Stimulated activated CD8-positive, alpha-beta memory T cell treated with anti-CD3 and anti-CD28 coated beads, Interleukin-7, amount 100 ng/mL, for 4 hours (primary cell): Measurements from ENCODE around the gene RBKS.

ENCODE experiments used
- DNase-seq, 2 donors: peaks; one replicate each; pipeline ENCODE4 v3.0.0-alpha.2; 2020; ENCODE audit warnings: low read depth in 2 of 2

Gene RBKS

DNA sequence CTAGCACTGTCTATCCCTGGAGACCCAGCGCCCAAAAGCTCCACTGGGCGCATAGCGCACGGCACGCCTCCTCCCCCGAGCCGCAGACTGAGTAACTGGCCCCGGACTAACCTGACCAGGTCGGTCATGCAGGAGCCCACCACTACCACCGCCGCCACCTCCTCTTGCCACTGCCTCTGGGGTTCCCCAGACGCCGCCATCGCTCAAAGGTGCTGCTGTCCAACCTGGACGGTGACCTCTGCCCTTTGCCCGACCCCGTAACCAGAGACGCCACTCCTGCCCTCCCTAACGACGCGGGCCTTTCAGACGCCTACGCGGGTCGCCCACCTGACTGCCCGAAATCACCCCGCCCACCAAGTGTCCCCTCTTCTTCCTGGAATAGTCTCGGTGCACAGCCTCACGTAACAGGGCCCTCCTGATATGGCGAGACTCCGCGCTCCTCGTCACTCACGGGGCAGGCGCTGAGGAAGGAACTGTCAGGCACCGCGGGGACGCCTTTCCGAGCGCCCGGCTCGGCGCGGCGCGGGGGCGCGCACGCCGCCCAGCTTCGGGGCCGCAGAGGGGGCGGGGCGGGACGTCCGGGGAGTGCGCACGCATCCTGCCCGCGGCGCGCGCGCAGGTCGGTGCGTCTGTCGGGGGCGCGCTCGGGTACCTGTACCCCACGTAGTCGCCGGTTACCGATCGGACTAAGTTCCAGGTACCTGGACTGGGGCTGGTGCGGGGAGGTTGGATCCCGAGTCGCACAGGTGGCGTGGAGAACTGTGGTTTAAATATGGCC is at the start of gene RBKS, which contains the start of gene BABAM2:
Gene RBKS (minus strand): TSS at position 242 of the 778 bp plus-strand sequence. CDS start 42 bp downstream, at position 200.
Gene BABAM2 (plus strand): TSS at position 584 of the 778 bp plus-strand sequence. CDS start 3,828 bp downstream, outside the sequence.
- DNase-seq: peak; percentile 84 to 87

DNA sequence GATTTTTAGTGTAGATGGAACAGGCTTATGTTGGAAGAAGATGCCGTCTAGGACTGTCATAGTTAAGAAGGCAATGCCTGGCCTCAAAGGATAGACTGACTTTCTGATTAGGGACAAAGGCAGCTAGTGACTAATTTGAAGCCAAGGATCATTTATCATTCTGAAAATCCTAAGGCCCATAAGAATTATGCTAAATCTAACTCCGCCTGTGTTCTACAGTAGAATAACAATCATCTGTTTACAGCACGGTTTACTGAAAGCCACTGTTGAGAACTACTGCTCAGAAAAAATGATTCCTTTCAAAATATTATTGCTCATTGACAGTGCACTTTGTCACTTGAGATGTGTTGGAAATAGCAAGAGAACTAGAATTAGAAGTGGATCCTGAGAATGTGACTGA is 44.8 kb upstream of the RBKS start:
- DNase-seq: no peak

DNA sequence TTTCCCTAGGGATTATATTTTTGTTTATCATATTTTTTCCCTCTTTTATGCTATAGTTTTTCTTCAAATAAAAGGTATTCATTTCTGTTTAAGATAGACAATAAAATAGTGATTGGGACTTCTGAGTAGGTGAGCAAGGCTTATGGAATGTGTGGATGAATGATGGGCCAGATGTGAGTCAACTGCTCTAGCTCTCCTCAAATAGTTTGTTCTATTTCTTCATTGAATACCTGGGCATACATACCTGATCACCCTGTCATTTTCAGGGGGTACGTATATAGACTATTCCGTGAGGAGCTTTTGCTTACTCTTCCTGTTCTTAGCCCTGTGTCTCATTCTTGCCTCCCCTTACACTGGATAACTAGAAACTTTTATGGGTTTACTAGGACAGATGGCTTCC is 42.2 kb upstream of the RBKS start:
- no peak for DNase-seq

DNA sequence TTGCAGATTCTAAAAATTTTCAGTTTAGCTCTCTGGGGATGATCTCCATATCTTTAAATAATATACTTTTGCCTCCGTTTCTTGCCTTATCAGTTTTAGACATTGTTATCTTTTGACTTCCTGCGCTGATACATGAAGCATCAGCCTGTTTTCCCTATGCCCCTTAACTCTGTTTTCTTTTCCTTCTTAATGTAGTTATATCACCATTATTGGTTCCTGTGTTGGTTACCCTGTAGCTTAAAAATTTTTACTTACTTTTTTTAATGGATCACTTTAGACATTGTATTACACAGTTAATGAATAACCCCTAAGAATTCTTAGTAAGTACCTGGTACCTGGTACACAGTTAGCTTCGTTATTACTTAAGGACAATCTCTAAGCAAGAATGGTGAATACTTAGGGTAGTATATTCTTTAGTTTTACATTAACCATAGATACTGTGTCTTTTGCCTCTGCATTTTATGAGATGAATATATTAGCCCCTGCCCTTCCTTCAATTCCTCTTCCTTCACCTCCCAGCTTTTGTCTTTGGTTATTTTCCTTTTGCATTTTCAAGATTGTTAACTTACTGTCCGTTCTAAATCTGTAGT is 41.3 kb upstream of the RBKS start:
- DNase-seq: no peak

DNA sequence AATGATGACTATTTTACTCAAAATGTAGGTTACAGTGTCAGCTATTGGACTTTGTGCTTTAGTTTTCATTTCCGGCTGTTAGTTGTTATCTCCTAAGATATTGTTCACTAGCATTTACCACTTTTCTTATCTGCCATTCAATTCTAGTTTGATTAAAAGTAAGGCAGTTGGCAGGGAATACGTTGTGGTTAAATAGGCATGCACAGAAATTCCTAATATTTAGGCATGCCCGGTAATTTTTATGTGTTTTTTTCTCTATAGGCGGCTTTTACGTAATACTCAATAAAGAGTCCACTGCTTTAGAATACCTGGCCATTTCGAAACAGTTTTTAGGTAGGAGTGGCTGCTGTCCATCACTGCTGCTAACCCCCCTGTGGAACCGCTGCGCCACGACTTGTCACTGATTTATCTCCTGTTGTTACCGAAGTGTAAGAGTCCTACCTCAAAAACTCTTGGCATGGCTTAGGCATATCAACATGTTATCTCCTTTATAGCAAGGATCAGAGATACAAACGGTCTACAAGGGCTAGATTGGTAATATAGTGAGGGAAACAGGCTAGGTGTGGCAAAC is 39.8 kb upstream of the RBKS start:
- no peak for DNase-seq

DNA sequence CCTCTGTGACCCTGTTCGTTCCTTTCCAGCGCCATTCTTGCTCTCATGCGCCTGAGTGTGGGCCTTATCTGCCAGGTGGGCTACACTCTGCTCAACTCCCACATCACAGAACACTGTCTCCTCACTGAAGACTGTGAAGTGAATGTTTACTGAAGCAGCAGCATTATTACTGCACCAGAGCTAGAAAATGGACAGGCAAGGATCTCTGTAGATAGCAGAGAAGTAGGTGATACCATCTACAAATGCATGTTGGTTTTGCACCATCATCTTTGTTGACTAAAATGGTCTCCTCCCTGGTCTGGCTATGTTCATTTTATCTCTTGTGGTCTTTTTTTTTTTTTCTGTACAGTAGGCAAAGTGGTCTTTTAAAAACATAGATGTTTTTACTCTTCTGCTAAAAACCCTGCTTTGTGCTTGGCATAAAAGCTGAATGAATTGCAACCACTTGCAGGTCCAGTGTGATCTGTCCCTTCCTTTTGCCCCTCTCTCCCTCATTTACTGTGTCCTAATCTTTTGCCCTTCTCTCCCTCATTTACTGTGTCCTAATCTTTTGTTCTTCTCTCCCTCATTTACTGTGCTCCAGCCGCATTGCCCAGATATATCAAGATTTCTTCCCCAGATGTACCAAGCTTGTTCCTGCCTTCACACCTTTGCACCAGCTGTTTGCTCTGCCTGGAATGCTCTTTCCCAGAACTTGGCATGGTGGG is 35.7 kb upstream of the RBKS start:
- DNase-seq: no peak

DNA sequence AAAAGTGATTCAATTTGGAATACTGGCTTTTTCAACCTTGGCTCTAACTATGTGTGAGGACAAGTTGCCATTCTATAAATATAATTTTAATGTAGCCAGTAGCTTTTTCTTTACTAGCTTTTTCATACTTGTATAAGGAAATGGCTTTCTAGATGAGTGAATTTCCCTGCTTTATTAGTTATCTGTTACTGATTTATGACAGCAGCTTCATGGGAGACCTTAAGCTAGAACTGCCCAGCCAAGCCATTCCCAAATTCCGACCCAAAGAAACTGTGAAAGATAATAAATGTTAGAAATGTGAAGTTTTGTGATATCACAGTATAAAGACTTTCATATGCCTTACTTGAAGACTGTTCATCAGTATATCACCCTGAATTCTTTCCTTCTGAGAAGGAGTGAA is 32.7 kb upstream of the RBKS start:
- no peak for DNase-seq

DNA sequence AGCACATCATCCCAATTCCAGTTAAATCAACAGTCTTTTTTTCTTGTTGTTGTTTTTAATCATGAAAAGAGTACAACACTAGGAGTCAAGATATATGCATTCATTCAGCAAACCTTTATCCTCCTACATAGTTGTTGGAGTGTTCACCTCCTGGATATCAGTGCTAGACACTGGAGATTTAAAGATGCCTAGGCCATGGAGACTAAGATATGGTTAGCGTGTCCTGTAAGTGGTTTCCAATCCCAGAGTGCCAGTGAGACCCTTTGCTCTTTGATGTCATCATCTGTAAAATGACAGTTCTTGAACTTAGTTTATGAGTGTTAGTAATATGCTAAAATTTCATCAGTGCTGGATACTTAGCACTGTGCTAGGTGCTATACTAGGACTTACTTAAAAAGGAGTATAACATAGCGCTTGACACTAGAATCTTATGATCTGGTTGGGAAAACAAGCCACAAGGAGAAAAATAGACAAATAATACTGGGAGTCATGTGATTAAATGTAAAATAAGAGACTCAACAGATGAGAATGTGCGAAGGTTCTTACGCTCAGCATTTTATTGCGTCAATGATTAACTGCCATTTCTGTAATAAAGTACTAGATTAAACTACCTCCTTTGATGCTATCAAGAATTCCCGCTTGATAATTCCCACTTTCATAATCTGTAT is 31.8 kb upstream of the RBKS start:
- no peak for DNase-seq

DNA sequence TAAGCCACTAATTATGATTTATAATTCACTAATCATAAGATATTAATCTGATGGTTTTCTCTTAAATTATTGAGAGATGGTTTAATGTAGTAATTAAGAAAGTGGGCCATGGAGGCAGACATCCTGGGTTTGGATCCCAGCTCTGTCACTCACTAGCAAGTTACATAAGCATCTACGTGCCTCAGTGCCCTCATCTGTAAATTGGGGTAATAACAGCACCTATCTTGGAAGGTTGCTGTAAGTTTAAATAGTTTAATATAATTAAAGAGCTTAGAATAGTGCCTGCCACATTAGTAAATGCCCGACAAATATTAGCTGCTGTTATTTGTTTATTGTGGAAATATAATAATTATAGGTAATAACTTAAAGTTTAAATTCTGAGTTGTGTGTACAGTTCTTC is 31.2 kb upstream of the RBKS start:
- no peak for DNase-seq

DNA sequence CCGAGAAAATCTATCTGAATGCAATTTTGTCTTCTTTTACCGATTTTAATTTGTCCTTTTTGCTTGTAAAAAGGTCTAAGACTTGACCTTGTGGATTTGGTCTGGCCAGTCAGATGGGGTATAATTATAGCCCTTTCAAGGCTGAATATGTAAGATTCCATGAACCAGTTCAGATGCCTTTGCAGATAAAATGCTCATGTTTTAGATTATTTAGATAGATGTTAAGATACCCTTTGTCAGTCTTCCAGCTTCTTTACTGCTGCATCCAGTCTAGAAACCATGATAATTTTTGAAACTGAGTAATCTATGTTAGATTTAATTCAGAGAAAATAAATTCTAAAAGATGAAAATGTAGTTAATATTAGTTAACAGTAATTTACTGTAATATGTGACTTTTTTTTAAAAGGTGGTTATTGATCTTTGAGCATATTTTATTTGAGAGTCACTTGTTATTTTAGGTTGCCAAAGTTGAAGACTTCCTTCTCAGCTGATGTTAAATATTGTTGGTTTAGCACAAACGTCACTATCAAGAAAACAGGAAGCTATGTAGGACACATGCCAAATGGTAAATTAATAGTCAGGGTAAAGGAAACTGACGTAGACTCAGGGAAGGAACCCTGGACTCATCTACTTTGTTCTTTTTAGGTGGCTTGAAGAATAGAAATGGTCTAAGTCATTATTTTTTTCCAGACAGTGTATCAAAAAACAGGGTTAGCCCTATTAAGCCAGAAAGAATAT is 30.1 kb upstream of the RBKS start:
- DNase-seq: no peak

DNA sequence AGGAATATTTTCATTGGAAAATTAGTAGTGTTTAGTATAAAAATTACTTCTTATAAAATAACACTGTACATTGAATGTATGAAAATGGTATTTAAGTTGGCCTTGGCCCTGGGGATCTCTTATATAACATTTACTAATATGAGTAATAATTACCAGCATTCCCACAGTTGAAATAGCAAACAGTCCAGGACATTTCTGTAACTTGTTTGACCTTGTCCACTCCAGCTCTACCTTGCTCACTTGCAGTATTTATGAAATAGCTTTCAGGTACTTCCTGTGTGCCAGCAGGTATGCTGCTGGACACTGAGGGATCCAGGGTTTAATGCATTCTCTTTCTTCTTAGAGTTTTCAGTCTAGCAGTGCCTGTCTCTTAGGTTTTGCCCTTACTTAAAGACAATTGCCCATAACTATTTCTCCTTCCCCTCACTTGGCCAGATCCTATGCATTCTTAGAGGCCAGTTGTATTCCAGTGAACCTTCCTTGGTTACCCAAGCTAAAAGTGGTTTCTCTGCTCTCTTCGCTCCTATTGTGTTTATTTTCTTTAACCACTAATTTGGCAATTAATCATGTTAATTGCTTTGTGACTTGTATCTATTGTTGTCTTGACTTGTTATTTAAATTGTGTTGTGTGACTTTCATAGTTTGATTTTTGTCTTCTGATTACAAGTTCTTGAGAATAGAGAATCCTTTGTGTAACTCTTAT is 26.3 kb upstream of the RBKS start:
- no peak for DNase-seq

DNA sequence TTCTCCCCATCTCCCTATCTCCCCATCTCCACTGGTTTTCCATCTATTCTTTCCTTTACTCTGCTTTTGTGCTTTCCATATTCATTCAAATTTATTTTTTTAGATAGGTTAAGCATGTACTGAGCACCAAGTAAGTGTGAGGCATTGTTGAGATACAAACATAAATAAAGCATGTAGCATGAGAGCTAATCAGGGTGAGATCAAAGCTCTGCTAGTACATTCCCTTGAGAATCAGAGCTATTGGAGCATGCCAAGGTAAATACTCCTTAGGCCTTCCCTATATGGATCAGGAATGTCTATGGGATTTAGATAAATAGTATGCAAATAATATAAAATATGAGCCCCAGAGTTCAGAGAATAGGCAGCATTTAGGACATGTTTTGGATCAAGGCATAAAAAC is 25.7 kb upstream of the RBKS start:
- DNase-seq: no peak

DNA sequence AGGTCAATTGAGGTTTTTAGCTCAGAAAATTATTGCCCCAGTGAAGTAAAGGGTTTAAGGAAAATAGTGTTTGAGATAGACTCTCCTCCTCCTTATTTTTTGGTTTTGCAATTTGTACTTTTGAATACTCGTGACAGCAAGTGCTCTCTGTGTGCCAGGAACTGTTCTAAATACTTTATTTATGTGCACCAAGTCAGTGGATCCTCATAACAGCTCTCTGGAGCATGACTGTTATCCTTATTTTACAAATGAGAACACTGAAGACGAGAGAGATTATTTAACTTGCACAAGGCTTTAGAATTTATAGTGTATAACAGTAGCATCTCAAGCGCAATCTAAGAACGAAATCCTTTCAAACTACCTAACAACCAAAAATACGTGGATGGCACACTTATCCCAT is 25.0 kb upstream of the RBKS start:
- DNase-seq: no peak

DNA sequence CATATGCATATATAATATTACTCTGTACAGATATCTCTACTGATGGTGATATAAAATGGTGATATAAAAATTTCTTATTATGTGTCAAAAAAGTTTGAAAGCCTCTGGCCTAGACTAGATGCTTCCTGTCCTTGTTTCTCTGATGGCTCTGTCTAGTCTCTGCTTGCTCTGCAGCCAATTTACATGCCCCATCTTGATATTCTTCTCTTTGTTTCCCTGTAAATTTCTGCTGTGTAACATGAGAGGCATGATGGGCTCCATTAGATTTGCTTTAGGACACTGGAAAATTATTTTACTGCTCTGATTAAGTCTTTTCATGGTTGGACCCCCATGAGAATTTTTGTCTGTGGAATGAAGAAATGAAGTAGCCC is 24.6 kb upstream of the RBKS start:
- DNase-seq: no peak

DNA sequence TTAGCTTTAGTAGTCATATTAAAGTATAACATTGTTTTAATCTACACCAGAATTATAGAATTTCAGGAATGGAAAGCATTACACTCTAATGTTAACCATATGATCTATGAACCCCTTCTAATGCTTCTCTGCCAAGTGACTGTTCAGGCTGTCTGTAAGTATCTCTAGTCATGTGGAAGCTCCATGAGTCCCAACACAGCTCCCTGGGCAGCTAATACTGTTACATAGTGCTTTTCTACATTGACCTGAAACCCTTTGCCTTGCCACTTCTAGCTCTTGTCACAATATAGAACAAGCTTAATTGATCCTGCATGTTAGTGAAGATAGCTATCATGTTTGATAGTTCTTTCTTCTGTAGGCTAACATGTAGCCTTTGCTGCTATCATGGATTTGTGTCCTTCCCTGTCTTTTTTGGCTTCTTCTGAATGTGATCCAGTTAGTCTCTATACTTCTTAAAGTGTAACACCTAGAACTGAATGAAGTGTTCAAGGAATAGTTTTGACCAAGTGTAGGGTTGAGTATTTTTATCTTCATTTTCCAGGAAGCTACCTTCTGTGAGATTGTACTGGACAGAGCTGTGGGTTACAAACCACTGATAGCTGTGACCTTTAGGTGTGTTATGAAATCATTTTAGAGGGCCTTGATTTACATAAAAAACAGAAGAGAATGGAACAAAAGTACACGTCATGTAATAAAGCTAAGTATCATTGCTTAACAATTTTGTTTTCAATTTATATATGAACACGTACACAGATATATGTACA is 24.0 kb upstream of the RBKS start:
- no peak for DNase-seq

DNA sequence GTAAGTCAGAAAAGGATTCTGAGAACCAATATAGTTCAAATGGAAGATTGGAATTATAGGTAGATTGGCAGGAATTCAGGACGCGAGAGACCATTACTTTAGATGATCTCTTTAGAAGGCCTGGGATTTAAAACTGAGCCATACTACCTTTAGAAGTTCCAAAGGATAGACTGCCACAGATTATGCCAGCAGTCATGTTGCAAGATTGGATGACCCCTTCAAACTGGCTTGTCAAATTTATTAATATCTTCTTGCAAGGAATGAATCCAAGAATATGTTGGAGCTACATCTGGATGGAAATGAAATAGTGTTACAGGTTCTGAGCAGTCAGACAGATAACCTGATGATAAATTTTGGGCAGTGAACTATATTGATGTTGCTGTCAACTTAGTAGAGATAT is 22.3 kb upstream of the RBKS start:
- no peak for DNase-seq

DNA sequence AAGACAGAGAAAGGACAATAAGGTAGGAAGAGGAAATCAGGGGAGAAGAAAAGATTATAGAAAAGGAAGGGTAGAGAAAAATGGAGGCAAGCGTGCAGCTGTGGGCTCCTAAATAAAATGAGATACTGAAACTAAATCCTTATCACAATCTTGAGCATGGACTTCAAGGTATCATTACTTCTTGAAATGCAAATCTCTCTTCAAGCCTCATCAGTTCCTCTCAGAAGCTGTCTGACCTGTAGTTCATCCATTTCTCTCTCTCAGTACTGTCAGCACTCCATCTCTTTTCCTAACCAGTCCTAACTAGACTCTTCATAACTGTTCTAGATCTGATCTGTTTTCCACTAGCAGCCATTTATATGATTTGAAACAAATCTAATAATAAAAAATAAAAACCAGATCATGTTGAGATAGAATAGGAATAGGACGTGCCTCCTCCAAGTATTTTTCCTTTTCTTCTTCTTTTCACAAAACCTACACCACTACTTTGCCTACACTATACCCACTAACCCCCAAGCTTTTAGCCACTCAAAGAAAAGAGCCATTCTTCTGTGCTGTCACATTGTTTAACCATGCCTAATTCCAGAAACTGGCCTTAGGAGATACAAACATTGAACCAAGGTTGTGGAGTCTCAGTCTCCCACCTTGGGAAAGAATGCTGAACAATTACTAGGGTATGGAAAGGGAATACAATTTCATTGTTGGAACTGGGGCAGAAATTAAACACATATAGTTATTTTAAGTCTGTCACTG is 21.4 kb upstream of the RBKS start:
- DNase-seq: no peak

DNA sequence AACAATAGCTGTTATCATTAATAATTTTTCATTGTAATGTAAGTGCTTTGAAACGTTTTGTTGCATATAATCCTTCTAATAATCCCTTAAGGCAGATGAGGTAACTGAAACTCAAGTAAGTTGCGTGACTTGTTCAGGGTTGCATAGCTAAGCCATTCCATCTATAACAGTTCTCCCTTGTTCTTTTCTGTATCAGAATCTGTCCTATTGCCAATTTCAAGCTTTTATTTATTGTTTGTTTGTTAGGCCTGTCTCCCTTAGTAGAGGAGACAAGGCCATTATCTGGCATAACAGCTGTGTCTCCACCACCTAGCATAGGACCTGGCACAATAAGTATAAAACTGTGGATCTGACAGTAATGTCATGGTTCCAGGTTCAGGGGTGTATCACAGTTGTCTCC is 19.7 kb upstream of the RBKS start:
- DNase-seq: no peak

DNA sequence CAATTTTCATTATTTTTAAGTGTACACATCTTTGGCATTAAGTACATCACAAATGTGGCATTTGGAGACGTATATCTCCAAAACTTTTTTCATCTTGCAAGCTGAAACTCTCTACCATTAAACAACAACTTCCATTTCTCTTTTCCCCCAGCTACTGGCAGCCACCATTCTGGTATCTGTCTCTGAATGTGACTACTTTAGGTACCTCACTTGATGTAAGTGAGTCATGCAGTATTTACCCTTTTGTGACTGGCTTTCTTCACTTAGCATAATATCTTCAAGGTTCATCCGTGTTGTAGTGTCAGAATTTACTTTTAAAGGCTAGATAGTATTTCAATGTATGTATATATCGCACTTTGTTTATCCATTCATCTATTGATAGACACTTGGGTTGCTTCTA is 17.4 kb upstream of the RBKS start:
- no peak for DNase-seq
